Body of pancreas (tissue), 4 donors: ENCODE results near the gene CCT6B.

Experiments used
- POLR2A ChIP-seq, 3 donors: fragments of 450-650 bp; IDR thresholded peaks; one replicate each; pipeline ENCODE4 v1.6.1; 2016; ENCODE audit warnings: antibody characterized with exemption in 3 of 3, mild to moderate bottlenecking in 2 of 3
- TF ChIP-seq, protein P1 (sequence below), 7 experiments: fragments of 450-650 bp in 4 of 7; fragments of 200-600 bp in 3 of 7; sonication (generic) in 3 of 7; IDR thresholded peaks; one replicate each; pipeline ENCODE4 v1.5.1; 2016 to 2019; ENCODE audit warnings: antibody characterized with exemption in 7 of 7

DNA sequence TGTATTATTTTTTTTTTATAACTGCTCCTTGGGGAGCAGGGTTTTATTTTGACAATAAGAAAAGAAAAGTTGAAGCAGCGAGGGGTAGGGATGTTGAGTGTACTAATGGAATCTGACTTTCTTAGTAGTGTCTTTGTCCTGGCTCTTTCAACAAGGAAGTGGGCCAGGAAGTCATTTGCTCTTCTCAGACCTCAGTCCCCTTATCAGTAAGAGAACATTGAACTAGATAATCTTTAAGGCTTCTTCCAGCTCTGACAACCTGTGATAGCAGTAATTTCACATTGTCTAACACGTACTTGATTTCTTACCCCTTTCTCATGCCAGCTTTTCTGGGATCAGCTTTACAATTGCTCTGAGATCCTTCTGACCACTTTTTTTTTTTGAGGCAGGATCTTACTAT lies 27.4 kb upstream of the CCT6B start:
- TF ChIP-seq, protein P1, sequence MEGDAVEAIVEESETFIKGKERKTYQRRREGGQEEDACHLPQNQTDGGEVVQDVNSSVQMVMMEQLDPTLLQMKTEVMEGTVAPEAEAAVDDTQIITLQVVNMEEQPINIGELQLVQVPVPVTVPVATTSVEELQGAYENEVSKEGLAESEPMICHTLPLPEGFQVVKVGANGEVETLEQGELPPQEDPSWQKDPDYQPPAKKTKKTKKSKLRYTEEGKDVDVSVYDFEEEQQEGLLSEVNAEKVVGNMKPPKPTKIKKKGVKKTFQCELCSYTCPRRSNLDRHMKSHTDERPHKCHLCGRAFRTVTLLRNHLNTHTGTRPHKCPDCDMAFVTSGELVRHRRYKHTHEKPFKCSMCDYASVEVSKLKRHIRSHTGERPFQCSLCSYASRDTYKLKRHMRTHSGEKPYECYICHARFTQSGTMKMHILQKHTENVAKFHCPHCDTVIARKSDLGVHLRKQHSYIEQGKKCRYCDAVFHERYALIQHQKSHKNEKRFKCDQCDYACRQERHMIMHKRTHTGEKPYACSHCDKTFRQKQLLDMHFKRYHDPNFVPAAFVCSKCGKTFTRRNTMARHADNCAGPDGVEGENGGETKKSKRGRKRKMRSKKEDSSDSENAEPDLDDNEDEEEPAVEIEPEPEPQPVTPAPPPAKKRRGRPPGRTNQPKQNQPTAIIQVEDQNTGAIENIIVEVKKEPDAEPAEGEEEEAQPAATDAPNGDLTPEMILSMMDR (IDR thresholded peaks at IDR 0.05): no peak
- TF ChIP-seq POLR2A (IDR thresholded peaks at IDR 0.05): no peak
